Middle frontal gyrus (tissue), 1 donor: ENCODE results near the gene CCDC197.

Experiments used
- DNase-seq: peaks from one replicate; pipeline ENCODE4 v3.0.0-alpha.2; 2015; ENCODE audit warnings: low spot score; ENCODE audit errors: extremely low spot score

Gene CCDC197

DNA sequence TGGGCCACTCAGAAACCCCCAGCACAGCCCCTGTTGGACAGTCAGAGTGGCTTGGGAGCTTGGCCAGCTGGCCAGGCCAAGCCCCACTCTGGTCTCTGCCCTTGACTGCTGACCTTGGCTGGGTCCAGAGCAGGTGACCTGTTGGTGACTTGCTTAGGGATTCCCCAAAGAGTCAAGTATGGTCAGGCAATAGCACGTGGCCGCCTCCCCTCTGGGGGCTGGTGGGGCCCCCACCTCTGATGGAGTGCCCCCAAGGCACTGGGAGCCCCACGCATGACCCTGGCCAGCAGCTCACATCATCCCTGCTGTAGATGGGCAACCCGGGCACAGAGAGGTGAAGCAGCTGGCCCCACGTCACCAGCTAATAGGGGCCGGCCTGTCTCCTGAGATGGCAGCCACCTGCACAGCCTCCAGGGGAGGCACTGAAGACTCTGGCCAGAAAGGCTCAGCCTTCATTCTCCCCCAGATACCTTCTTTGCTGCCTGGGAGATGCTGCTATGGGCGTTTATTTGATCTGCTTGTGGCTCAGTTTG lies 1.8 kb downstream of the CCDC197 start:
- no peak for DNase-seq

DNA sequence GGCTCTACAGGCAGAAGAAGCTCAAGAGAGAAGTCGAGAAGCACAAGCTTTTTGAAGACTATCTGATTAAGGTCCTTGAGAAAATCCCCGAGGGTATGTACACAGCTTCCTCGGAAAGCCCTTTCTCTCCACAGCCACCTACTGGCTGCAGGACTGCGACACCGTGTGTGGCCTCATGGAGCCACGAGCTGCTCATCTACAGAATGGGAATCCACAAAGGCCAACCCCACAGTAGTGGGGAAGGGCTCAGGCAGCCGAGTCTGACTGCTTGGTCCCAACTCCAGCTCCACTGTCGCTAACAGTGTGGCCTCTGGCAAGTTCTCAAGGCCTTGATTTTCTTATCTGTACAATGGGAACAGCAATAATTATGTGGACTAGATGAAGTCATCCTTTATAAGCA lies 2.5 kb downstream of the CCDC197 start:
- DNase-seq: no peak

DNA sequence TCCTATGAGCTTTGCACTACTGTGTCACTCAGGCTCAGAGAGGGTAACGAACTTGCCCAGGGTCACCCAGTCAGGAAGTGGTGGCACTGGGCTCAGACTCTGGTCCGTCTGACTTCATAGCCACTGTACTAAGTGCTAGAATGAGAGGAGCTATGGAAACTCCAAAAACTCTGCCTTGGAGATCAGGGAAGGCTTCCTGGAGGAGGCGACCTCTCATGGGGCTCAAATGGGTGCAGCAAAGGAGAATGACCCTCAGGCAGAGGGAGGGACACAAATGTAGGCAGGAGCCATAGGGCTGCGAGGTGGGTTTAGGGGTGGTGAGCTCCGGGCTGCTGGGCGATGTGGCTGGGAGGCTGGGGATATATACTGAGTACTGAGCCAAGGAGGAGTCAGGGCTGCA lies 3.2 kb downstream of the CCDC197 start:
- DNase-seq: no peak

DNA sequence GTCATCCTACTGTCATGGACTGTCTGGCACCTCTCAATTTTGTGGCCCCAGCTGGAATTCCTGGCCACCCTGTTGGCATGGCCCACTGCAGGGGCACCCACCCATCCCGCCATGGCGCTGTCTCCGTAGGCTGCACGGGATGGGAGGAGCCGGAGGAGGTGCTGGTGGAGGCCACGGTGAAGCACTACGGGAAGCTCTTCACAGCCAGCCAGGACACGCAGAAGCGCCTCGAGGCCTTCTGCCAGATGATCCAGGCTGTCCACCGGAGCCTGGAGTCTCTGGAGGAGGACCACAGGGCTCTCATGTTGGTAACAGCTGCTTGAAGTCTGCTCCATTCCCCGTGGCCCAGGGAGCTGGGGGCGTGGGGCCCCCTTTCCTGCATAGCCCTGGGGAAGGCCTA lies 3.9 kb downstream of the CCDC197 start:
- DNase-seq: no peak

DNA sequence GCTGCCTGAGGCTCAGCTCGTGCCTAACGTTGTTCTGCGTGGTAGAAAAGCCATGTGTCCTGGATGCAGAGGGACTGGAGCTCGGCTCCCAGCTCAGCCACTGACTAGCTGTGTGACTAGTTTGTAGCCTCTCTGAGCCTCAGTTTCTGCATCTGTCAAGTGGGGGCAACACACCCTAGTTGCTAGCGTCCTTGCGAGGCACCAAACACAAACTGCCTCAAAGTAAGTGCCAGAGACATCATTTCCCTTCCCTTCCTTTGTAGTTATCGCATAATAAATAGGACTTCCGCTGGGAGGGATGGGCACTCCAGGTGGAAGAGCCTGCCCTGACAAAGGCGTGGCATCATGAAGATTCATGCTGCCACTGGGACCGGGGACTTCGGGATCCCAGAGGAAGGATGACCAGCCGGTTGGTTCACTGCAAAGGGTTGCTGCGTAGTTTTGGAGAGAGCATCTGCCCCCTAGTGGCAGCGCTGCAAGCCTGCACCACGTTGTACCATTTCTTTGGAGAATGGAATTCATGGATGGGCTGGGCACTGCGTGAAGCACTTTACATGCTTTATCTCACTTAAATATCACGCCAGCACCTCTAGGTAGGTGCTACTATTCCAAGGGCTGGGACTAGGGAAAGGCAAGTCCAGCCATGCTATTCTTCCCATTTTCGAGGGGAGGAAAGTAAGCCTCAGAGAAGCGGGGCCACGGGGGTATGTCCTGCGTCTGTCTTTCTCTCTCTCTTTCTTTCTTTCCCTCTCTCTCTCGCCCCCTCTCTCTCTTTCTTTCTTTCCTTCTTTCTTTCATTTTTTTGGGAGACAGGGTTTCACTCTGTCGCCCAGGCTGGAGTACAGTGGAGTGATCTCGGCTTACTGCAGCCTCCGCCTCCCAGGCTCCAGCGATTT lies 4.6 kb downstream of the CCDC197 start:
- DNase-seq: peak; percentile 51

DNA sequence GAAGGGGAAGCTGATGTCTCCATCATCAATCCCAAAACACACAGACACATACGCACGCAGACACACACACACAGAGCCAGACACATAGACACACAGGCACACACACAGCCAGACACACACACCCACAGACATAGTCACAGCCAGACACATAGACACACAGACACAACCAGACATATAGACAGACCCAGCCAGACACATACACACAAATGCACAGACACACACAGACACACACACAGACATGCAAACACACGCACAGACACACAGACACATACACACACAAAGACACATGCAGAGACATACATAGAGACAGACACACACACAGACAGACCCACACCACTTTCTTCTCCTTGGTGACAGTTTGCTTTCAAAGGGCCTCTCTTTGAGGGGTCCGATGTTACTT lies 6.3 kb downstream of the CCDC197 start:
- no peak for DNase-seq

DNA sequence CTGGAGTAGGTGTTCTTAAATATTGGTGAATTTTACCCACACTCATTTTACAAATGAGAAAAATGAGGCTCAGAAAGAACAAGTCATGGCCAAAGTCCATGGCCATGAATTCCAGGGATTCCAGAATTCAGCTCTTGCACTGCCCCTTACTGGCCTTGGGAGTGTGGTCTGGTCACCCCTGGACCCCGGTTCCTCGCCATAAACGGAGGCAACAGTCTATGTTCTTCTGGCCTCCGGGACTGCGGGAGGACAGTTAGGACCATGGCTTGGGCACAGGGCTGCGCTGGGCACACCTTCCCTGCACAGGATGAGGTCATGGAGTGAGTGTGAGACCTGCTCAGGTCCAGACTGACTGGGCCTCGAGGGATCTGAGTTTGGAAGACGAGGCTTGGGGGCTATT lies 6.9 kb downstream of the CCDC197 start:
- DNase-seq: no peak

DNA sequence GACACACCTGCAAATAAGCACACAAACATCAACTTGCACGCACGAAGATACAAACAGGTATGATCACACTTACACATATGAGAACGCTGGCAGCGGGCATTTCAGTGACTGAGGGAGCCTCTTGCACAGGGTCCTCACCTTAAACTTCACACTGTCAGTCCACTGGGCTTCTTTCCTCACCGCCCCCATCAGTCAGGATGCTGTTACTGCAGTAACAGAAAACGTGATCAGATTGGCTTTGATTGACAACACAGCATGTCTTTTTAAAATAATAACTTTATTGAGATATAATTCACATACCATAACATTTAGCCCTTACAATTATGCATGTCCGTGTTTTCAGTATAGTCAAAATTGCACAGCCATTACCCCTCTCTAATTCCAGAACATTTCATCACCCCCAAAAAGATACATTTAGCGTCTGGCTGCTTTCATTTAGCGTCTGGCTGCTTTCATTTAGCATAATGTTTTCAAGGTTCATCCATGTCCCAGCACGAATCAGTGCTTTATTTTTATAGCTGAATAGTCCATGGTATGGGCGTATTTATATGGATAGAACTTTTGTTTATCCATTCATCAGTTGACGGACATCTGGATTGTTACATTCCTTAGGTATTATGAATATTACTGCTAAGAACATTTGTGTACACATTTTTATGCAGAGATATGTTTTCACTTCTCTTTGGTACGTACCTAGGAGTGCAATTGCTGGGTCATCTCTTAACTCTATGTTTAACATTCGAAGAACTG lies 8.4 kb downstream of the CCDC197 start:
- no peak for DNase-seq

DNA sequence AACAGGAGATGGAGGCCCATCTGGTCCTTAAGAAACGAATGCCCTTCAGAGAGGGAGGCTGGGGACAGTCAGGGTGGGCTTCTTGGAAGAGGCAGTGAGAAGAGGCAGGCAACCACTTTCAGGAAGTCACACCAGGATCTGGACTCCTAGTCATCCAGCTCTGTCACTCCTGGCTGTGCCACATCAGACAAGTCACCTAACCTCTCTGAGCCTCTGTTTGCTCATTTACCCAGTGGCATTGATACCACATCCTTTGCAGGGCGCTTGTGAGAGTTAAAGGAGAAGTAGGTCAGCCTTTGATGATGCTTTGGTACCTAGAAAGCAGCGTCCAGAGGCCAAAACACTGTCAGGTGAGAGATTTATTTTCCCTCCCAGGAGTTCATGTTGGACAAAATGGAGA lies 11.1 kb downstream of the CCDC197 start:
- no peak for DNase-seq

DNA sequence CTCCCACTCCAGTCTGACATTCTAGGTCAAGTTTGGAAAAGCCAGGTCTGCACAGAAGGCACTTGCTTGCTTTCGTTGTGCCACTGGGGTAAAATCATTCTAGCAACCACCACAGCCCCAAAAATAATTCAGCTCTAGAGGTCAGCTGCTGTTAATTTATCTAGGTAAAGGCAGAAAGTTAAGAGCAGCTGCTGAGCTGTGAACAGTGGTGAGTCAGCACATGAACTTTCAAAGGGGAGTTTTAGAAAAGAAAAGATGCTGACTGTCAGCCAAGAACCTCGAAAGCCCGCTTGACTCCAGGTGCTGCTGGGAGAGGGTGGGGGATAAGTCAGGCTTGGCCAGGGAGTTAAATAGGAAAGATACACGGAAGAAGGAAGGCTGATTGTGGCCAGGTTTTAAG lies 12.7 kb downstream of the CCDC197 start:
- no peak for DNase-seq

DNA sequence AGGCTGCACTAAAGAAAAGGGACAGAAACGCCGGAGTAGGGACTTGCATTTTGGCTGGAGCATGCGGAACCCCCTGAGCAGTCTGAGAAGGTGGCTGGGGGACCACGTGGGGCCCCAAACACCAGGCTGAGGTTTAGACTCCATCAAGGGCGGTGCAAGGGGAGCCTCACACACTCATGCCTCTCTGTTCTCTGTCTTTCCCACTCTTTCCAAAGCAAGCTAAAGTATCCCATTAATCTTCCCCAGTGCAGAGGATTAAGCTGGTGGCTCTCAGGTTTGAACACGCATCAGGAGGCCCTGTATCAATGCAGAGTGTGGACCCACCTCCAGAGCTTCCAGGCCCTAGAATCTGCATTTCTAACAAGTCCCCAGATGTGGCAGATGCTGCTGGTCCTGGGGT lies 13.5 kb downstream of the CCDC197 start:
- no peak for DNase-seq

DNA sequence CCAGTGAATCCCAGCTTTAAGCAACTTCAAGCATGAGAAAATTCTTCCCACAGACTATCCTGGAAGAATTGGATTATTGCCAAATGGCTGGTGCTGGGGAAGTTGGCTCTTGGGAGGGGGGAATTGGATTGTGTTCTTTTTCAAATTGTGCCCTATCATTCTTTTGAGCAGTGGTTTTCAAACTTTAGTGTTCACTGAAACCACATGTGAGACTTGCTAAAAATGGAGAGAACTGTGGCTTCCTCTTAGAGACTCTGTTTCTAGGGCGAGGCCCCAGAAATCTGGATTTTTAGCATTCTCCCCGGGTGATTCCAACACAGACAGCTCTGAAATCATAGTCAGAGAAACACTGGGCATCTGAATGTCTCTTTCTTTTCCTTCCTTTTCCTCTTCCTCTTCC lies 14.7 kb downstream of the CCDC197 start:
- DNase-seq: no peak

DNA sequence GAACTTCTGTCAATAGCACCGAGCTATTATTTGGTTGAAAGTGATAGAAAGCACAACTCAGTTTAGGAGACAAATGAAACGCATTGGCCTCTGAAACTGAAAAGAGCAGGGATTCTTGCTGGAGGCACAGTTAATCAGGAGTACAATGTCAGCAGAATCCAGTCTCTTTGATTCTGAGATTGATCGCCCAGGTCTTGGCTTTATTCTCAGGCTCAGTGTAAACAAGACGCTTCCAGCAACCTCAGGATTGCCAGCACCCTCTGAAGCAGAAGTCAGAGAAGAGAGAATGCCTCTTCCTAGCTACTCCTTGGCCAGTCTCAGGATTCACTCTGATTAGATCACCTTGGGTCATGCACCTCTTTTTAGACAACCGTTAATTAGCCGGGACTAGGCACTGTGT lies 17.3 kb downstream of the CCDC197 start:
- no peak for DNase-seq

DNA sequence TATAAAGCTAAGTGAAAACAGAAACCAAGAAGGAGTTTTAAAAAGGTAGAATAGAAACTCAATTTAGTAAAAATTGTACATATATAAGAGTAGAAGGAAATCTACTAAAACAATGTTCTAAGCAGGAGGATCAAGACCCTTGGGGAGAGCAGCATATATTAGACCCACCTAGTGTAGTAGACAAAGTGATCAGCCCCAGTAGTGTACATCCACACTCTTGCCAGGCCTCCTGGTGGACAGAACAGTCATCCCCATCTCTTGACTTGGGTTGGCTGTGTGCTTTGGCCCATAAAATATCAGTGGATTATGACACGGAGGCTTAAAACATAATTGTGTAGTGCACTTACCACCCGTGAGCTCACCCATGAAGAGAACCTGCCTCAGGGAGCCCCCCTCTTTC lies 18.1 kb downstream of the CCDC197 start:
- no peak for DNase-seq

DNA sequence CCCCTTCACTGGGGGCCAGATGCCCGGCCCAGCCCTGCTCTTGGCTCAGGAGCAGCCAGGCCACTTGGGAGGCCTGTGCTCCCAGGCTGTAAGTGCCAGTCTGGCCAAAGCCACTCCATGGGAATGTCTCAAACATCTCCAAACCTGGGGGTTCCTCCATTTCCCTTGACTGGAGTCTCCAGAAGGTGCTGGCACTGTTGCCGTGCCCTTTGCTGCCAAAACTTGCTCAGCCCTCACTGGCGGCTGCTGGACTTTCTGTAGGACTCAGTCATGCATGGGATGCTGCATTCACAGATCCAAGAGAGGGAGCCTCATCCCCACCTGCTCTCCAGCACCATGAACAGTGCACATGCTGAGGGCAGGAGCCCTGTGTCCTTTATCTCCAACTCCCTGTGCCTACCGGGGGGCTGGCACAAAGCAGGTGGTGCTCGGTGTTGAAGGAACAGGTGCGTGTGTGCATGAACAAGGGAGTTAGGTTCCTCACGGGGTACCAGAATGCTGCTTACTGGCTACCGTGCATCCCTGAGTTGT lies 19.4 kb downstream of the CCDC197 start:
- DNase-seq: no peak

DNA sequence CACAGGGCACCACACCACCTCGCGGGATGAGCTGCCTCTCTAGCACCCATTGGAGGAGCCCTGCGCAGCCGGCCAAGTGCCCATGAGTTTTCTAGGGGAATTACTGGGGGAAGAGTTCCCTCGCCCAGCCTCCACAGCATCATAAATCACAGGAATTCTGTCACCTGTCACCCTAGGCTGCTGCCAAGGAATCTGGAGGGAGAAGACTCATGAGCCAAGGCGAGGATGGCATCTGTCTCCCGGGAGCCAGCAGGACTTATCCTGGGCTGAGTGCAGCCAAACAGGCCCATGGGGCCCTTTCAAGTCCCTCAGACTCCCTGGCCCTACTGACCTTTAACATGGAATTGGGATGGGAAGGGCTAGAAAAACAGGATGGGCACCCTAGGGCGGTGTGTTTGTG lies 21.2 kb downstream of the CCDC197 start:
- no peak for DNase-seq

DNA sequence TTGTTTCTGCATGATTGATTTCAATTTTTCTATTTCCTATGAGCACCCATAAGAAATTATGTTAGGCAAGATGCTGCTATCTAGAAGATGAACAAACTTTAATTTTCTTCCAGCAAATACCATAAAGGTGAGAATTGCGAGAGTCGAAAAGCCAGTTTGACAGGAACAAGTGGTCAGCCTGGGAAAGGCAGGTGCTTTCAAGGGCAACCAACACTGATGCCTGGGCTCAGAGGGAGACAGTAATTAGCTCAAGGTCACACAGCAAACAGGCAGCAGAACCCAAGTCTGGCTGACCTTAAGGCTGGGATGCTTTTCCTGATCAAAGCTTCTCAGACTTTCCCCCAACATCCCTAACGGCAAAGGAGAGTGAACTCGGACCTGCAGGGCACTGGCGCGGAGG lies 22.2 kb downstream of the CCDC197 start:
- no peak for DNase-seq

DNA sequence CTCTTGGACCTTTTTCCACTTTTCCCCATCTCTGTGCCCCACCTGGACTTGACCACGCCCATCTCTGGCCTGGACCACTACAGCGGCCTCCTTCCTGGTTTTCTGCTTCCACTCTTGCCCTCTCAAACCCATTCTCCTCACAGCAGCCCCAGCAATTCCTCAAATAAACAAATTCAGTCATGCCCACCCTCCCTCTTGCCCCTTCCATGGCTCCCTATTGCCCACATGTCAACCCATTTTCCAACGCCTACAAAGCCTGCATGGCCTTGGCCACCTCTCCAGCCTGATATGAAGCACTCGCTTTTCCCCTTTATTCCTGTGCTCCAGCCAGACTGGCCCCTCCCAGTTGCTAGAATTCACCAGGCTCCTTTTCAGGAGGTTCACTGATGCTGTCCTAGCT lies 23.2 kb downstream of the CCDC197 start:
- no peak for DNase-seq

DNA sequence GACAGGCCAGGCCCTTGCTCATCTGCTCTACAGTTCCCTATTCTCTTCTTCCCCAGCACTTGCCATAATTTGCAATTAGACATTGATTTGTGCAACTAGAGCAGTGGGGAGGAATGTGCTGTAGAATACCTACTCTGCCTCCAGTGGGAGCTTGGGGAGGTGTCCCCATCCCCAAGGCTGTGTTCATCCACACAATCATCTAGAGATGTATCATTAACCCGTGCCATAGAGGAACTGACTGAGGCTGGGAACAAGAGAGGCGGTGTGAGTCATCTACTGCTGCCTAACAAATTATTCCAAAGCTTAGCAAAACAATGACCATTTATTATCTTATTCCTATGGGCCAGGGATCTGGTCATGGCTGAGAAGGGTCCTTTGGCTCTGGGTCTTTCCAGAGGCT lies 23.9 kb downstream of the CCDC197 start:
- no peak for DNase-seq

DNA sequence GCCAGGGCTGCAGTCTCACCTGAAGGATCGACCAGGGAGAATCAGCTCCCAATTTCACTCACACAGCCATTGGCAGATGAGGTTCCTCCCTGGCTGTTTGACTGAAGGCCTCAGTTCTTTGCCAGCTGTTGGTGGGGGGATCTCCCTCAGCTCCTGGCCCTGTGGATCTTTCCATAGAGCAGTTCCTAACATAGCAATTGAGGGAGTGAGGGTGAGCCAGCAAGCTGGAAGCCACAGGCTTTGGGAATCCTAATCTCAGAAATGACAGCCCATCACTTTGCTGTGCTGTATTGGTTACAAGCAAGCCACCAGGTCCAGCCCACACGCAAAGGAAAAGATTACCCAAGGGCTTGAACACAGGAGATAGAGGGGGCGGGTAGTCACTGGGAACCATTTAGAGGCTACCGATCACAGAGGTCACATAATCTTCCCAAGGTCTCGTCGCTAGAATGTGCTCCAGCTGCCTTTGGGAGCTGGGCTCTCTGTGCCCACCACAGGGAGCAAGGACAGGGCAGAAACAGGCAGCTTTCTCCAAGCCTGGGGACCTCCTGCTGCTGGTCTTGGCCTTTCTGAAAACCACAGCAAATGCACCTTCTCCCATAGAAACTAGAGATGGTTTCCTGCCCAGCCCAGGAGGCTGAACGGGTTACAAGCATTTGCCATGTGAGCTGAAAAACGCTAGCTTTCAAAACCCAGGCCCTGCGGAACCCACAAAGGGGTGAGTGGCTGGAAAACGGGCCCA lies 24.5 kb downstream of the CCDC197 start:
- DNase-seq: no peak

DNA sequence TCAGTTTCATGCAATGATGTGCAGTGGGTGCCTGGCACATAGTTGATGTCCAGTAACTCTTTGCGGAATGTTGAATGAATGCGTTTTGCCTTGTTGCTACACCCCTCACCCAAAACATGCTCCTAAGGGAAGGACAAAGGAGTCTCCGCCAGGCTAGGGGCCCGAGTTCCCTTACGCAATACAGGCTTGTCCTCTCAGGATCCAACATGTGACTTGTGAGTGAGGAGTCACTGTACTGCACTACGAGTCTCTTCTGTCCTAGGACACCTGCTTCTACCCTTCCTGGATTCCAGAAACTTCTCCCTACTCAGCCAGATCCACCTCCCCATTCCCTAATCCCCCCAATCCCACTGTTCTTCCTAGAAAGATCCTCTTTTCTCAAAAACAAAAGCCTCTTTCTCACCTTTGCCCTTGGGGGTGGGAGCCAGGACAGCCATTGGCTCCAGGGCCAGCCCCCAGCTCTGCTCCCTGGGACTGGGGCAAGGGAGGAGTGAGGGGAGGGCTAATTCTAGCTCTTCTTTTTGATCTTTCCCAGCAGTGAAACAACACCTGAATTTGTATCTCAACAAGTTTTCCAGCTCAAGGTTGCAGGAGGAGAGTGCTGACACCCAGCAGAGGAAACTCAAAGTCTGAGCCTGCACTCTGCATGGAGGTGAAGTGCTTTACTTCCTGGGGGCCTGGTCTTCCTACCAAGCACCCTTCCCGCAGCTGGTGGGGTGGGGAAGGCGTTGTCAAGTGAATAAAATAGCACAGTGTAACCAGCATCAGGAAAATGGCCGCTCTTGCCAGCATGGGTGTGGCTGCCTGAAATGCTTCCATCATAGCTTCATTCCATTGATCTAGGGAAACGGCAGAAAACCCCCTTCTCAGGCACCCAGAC lies 25.7 kb downstream of the CCDC197 start:
- DNase-seq: no peak
